Omental fat pad (tissue), 4 donors: Measurements from ENCODE around the gene PCDHA11. TPM values are rescaled to one million over a fixed set of nuclear protein-coding genes. Genes with fewer than 3 reads are reported as not detected.
"Not testable (repeated sequence)": the region's sequence is repeated elsewhere in the genome, so short reads cannot be mapped to it uniquely, and the experiment has no call there.

Source experiments
- ATAC-seq: fragments of 150-250 bp; one replicate; pipeline ENCODE4 v1.9.1; 2016; ENCODE audit warnings: mild to moderate bottlenecking, moderate library complexity; ENCODE audit not compliant: low FRiP score
- DNase-seq: peaks from one replicate; pipeline ENCODE4 v3.0.0-alpha.2; 2019; ENCODE audit warnings: low spot score
- total RNA-seq, 4 donors: library from RNA; depleted of rRNA; stranded (reverse); fragments of >200 nt; gene quantifications; one replicate each; pipeline ENCODE4 v1.1.0, GENCODE V29; 2016
- TF ChIP-seq, protein P1 (sequence below), 3 donors: fragments of 450-650 bp; IDR thresholded peaks; one replicate each; pipeline ENCODE4 v1.5.1; 2016 to 2017; ENCODE audit warnings: antibody characterized with exemption in 3 of 3, mild to moderate bottlenecking in 3 of 3, moderate library complexity in 2 of 3

PCDHA11 gene
- total RNA-seq, 4 donors from 2014 or later = 0.16 to 1.2 (median 0.49) TPM

GRCh38 chr5:140833993-140834392, 34.8 kb upstream of the PCDHA11 start, which contains the start of gene PCDHA7:
TSS of gene PCDHA7 (plus strand) at chr5:140834269. CDS start at chr5:140834384, 115 bp downstream.
- DNase-seq (no peak), ATAC-seq (no peak)
- TF ChIP-seq, protein P1, sequence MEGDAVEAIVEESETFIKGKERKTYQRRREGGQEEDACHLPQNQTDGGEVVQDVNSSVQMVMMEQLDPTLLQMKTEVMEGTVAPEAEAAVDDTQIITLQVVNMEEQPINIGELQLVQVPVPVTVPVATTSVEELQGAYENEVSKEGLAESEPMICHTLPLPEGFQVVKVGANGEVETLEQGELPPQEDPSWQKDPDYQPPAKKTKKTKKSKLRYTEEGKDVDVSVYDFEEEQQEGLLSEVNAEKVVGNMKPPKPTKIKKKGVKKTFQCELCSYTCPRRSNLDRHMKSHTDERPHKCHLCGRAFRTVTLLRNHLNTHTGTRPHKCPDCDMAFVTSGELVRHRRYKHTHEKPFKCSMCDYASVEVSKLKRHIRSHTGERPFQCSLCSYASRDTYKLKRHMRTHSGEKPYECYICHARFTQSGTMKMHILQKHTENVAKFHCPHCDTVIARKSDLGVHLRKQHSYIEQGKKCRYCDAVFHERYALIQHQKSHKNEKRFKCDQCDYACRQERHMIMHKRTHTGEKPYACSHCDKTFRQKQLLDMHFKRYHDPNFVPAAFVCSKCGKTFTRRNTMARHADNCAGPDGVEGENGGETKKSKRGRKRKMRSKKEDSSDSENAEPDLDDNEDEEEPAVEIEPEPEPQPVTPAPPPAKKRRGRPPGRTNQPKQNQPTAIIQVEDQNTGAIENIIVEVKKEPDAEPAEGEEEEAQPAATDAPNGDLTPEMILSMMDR (IDR thresholded peaks at IDR 0.05) = no peak

GRCh38 chr5:140834439-140835008, 34.2 kb upstream of the PCDHA11 start:
- not testable (repeated sequence) for ATAC-seq, DNase-seq

DNA sequence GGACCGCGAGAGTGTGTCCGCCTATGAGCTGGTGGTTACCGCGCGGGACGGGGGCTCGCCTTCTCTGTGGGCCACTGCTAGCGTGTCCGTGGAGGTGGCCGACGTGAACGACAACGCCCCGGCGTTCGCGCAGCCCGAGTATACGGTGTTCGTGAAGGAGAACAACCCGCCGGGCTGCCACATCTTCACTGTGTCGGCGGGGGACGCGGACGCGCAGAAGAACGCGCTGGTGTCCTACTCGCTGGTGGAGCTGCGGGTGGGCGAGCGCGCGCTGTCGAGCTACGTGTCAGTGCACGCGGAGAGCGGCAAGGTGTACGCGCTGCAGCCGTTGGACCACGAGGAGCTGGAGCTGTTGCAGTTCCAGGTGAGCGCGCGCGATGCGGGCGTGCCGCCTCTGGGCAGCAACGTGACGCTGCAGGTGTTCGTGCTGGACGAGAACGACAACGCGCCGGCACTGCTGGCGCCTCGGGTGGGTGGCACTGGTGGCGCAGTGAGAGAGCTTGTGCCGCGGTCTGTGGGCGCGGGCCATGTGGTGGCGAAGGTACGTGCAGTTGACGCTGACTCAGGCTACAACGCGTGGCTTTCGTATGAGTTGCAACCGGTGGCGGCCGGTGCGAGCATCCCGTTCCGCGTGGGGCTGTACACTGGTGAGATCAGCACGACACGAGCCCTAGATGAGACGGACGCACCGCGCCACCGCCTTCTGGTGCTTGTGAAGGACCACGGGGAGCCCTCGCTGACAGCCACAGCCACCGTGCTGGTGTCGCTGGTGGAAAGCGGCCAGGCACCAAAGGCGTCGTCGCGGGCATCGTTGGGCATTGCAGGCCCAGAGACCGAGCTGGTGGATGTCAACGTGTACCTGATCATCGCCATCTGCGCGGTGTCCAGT, 32.9 kb upstream of the PCDHA11 start:
- TF ChIP-seq, protein P1 (IDR thresholded peaks at IDR 0.05) = no peak
- DNase-seq (no peak), ATAC-seq (no peak)

DNA sequence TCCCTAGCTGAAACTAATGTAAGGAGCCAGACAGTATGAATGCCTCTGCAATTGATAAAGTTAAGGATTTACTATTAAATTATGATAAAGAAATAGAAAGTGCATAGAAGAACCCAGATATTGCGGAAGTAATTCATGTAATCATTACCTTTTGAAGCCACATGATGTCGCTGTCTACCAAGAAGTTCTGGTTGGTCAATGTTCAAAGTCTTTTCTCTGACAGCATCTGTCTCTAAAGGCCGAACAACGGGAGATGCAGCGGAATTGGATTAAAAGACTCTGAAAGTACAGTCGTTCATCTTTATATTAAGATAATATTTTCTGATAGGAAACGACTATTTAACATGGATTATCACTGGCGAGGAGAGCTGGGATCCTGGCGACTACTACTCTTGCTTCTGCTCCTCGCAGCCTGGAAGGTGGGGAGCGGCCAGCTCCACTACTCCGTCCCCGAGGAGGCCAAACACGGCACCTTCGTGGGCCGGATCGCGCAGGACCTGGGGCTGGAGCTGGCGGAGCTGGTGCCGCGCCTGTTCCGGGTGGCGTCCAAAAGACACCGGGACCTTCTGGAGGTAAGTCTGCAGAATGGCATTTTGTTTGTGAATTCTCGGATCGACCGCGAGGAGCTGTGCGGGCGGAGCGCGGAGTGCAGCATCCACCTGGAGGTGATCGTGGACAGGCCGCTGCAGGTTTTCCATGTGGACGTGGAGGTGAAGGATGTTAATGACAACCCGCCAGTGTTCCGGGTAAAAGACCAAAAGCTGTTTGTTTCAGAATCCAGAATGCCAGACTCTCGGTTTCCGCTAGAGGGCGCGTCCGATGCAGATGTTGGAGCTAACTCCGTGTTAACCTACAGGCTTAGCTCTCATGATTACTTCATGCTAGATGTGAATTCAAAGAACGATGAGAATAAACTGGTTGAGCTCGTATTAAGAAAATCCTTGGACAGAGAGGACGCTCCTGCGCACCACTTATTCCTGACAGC, 27.5 kb upstream of the PCDHA11 start, which contains the start of gene PCDHA8:
Gene PCDHA8, plus strand, starts transcription at position 210 of the 985 bp plus-strand sequence. Its CDS starts 135 bp downstream, at position 345.
- TF ChIP-seq, protein P1 (IDR thresholded peaks at IDR 0.05) = no peak
- DNase-seq = no peak
- ATAC-seq = no peak

DNA sequence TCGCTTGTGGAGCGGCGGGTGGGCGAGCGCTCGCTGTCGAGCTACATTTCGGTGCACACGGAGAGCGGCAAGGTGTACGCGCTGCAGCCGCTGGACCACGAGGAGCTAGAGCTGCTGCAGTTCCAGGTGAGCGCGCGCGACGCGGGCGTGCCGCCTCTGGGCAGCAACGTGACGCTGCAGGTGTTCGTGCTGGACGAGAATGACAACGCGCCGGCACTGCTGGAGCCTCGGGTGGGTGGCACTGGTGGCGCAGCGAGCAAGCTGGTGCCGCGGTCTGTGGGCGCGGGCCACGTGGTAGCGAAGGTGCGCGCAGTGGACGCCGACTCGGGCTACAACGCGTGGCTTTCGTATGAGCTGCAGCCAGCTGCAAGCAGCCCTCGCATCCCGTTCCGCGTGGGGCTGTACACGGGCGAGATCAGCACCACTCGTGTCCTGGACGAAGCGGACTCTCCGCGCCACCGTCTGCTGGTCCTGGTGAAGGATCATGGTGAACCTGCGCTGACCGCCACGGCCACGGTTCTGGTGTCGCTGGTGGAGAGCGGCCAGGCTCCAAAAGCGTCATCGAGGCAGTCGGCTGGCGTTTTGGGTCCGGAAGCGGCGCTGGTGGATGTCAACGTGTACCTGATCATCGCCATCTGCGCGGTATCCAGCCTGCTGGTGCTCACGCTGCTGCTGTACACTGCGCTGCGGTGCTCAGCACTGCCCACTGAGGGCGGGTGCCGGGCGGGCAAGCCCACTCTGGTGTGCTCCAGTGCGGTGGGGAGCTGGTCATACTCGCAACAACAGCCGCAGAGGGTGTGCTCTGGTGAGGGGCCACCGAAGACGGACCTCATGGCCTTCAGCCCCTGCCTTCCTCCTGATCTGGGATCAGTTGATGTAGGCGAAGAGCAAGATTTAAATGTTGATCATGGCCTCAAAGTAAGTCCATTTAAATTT, 25.7 kb upstream of the PCDHA11 start:
- ATAC-seq (no peak), DNase-seq (no peak)

DNA sequence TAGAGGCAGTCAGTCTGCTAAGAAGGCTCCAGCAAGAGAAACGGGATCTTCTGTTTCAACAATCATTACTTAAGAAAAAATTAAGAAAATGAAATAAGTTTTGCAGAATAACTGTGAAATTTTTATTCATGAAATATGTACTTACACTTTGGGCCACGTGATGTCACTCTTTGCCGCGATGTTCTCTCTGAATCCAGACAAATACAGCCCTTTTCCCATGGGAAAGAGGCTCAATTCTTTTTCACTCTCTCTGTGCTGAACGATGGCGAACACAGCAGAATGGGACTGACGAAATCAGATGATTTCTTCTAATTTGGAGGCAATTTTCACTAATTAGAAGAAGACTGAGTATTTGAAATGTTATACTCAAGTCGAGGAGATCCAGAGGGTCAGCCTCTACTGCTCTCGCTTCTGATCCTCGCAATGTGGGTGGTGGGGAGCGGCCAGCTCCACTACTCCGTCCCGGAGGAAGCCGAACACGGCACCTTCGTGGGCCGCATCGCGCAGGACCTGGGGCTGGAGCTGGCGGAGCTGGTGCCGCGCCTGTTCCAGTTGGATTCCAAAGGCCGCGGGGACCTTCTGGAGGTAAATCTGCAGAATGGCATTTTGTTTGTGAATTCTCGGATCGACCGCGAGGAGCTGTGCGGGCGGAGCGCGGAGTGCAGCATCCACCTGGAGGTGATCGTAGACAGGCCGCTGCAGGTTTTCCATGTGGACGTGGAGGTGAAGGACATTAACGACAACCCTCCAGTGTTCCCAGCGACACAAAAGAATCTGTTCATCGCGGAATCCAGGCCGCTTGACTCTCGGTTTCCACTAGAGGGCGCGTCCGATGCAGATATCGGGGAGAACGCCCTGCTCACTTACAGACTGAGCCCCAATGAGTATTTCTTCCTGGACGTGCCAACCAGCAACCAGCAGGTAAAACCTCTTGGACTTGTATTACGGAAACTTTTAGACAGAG, 20.3 kb upstream of the PCDHA11 start, which contains the start of gene PCDHA9:
Gene PCDHA9, plus strand, starts transcription at position 244 of the 964 bp plus-strand sequence. Its CDS starts 114 bp downstream, at position 358.
- DNase-seq, ATAC-seq: not testable (repeated sequence)

More for the DNA sequence above, 25.7 kb upstream of the PCDHA11 start:
- TF ChIP-seq, protein P1 (IDR thresholded peaks at IDR 0.05) = no peak

GRCh38 chr5:140849831-140850634, 18.7 kb upstream of the PCDHA11 start:
- DNase-seq = not testable (repeated sequence)
- peak; percentile 19 for ATAC-seq
